Brain microvascular endothelial cell (primary cell): ENCODE data around the gene MID1.
A peak's percentile ranks its signal among the peaks of the same experiment; 100 is the strongest.

Experiments
- DNase-seq: peaks from one replicate; pipeline ENCODE4 v3.0.0-alpha.2; 2020
- H3K27ac ChIP-seq: fragments of 250-450 bp; sonication (Bioruptor Pico); 2 replicates; pipeline ENCODE4 v1.5.1; 2020; ENCODE audit warnings: mild to moderate bottlenecking, moderate library complexity
- H3K27me3 ChIP-seq: fragments of 250-450 bp; sonication (Bioruptor Pico); replicated peaks from 2 replicates; pipeline ENCODE4 v1.5.1; 2020; ENCODE audit warnings: mild to moderate bottlenecking
- H3K36me3 ChIP-seq: fragments of 250-450 bp; sonication (Bioruptor Pico); replicated peaks from 2 replicates; pipeline ENCODE4 v1.5.1; 2020; ENCODE audit warnings: mild to moderate bottlenecking
- H3K4me3 ChIP-seq: 2 replicates; pipeline ENCODE4 v1.5.1; 2011; ENCODE audit warnings: low read depth, mild to moderate bottlenecking, control low read depth, low read length, moderate library complexity
- in situ Hi-C: cut with HindIII; loops from 2 replicates; pipeline ENCODE4 v1.10.0; 2017; ENCODE audit warnings: low sequenced_read_pairs, low pct_ligation_motif_present
- TF ChIP-seq, protein P1 (sequence below): IDR thresholded peaks from 2 replicates; pipeline ENCODE4 v1.5.1; 2011; ENCODE audit warnings: low read depth, mild to moderate bottlenecking, moderate library complexity, low read length, control low read depth, inconsistent platforms; ENCODE audit errors: missing control alignments

The MID1 gene

DNA sequence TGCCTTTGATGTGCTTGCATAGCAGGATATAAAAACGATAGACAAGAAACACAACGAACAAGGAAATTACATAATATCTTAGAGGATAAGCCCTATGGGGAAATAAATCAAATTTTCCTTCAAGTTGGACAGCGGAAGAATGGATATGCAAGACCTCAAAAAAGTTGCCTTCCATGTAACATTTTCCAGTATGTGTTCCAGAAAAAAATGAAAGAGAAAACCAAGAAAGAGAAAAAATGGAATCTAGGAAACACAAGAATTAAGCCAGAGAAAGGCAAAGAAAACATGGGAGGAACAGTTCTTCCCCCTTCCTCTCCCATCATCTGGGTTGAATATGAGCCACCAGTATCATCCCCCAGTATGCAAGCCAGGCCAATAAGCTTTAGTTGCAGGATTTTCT lies 34.6 kb upstream of the MID1 start:
- no peak overlapping the region for H3K4me3 ChIP-seq
- no peak overlapping the region for H3K27ac ChIP-seq
- H3K36me3 ChIP-seq = no peaks in the 10 kb centered on the region
- in situ Hi-C loops = no loop called here
- no peak for DNase-seq
- TF ChIP-seq, protein P1, sequence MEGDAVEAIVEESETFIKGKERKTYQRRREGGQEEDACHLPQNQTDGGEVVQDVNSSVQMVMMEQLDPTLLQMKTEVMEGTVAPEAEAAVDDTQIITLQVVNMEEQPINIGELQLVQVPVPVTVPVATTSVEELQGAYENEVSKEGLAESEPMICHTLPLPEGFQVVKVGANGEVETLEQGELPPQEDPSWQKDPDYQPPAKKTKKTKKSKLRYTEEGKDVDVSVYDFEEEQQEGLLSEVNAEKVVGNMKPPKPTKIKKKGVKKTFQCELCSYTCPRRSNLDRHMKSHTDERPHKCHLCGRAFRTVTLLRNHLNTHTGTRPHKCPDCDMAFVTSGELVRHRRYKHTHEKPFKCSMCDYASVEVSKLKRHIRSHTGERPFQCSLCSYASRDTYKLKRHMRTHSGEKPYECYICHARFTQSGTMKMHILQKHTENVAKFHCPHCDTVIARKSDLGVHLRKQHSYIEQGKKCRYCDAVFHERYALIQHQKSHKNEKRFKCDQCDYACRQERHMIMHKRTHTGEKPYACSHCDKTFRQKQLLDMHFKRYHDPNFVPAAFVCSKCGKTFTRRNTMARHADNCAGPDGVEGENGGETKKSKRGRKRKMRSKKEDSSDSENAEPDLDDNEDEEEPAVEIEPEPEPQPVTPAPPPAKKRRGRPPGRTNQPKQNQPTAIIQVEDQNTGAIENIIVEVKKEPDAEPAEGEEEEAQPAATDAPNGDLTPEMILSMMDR = no peak
- no peaks in the 10 kb centered on the region for H3K27me3 ChIP-seq

DNA sequence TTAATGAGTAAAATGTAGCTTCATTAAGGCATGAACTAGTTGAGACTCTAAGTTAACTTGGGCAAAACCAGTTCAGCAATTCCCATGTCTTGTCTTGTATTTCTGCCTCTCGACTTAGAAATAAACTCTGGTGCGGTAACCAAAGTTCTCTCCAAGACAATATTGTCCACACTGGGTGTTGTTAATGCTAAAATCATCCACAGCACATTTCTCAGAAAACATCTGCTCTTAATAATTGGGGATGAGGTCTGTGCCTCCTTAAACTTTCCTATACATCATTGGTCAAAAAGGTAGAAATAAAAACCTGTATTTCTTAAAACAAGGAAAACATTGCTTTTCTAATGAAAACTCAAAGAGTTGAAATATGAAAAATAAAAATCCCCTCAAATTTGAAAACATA lies 32.9 kb upstream of the MID1 start:
- TF ChIP-seq, protein P1 = no peak
- H3K36me3 ChIP-seq = no peaks in the 10 kb centered on the region
- DNase-seq = no peak
- in situ Hi-C loops = no loop called here
- no peaks in the 10 kb centered on the region for H3K27me3 ChIP-seq
- no peak overlapping the region for H3K4me3 ChIP-seq
- no peak overlapping the region for H3K27ac ChIP-seq

DNA sequence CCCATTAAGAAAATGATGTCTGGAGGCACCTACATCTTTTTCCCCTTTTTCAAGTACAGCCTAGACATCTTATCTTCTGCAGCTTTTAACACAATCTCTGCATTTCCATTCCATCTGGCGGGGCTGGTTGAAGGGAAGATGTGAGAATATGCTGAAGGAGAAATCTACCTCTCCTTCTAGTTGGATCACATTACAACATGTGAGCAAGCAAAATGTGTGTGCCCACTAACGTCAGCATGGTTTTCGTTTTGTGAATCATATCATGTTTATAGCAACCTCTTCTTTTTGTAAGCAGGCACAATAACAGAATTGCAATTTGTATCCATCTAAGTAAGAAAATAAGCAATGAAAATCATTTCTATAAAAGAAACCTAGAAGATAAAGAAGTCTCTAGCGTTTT lies 28.9 kb upstream of the MID1 start:
- H3K27ac ChIP-seq = no peak overlapping the region
- H3K27me3 ChIP-seq = no peaks in the 10 kb centered on the region
- TF ChIP-seq, protein P1 = no peak
- no peaks in the 10 kb centered on the region for H3K36me3 ChIP-seq
- no peak overlapping the region for H3K4me3 ChIP-seq
- in situ Hi-C loops = no loop called here
- DNase-seq = no peak

DNA sequence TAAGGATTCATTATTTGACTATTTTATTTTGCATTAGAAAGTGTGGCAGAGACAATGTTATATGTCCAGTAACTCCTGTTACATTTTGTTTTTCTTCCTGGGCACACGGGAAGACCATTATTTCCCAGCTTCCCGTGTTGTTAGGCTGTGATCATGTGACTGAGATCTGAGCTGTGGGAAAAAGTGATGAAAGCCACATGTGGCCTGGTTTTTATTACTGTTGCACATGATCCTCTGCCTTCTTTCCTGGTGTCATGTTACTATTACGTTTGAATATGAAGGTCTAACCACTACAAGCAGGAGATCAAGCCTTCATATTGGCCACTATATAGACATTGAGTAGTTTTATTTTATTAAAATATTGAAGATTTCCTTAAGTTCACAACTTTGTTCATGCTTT lies 28.2 kb upstream of the MID1 start:
- DNase-seq = peak; percentile 32
- Histone ChIP-seq H3K36me3 (no peaks in the 10 kb centered on the region), H3K27ac (no peak overlapping the region), H3K4me3 (no peak overlapping the region), H3K27me3 (no peaks in the 10 kb centered on the region)
- TF ChIP-seq, protein P1 = no peak
- in situ Hi-C loops = no loop called here

DNA sequence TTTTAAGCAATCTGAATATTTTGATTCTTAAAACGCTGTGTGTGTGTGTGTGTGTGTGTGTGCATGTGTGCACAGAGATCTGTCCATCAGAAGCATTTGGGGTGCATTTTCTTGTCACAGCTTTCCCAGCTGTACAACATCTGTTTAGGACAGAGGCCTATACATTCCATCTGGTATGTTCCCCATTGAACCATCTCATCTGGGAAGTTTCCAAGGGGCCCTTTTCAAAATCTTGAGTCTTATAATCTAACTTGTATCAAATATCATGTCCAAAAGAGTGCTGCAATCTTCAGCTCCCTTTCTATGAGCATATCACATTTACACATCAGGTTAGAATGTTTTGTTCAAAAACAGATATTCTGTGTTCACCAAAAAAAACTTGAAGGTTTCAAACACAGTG lies 16.5 kb upstream of the MID1 start:
- in situ Hi-C loops = no loop called here
- TF ChIP-seq, protein P1 = no peak
- H3K36me3 ChIP-seq = no peaks in the 10 kb centered on the region

DNA sequence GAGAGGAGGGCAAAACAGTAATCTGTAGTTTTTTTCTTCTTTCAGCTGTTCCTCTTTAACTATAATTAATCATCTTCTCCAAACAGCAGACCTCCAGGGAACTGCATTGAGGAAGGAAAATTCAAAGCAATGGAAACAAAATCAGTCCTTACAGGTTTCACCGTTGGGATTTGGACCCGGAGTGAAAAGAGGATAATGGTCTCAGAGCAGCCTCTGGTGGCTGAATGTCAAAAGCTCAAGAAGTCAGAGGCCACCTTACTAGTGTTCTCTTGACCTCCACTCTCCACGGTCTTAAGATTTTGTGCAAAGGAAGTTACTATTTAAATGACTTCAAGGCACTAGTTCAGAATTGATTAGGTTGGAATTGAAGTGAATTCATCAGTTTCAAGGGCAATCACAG lies 16.0 kb upstream of the MID1 start:
- in situ Hi-C loops = no loop called here
- DNase-seq = peak; percentile 49
- TF ChIP-seq, protein P1 = peak; percentile 77
- no peak overlapping the region for H3K4me3 ChIP-seq
- no peaks in the 10 kb centered on the region for H3K27me3 ChIP-seq
- H3K36me3 ChIP-seq = no peaks in the 10 kb centered on the region
- peak overlapping the region; percentile 34 for H3K27ac ChIP-seq

More for the DNA sequence above, 16.5 kb upstream of the MID1 start:
- DNase-seq = no peak
- Histone ChIP-seq H3K4me3 (no peak overlapping the region), H3K27ac (no peak overlapping the region), H3K27me3 (no peaks in the 10 kb centered on the region)
